ENCODE results near the gene WHRN.

The WHRN gene

DNA sequence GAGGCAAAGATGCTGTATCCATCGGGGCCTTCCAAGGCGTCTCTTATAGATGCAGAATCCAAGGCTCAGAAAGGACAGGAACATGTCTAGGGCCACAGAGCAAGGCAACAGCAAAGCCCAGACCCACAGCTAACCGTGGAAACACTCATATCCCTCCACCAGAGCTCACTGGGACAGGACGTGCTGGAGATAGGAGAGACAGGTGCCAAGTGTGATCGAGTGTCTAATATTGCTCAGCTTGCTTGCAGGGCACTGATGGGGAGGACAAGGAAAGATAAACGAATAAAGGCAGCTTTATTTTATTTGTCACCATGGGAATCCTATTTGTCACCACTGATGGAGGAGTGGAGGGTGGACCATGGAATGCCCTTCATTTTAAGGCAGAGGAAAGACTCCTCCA lies 73.5 kb downstream of the WHRN start:
- in situ Hi-C loops (cut with HindIII; ENCODE audit: low pct_ligation_motif_present, low sequenced_read_pairs): no loop called here
- TF ChIP-seq, protein P1, sequence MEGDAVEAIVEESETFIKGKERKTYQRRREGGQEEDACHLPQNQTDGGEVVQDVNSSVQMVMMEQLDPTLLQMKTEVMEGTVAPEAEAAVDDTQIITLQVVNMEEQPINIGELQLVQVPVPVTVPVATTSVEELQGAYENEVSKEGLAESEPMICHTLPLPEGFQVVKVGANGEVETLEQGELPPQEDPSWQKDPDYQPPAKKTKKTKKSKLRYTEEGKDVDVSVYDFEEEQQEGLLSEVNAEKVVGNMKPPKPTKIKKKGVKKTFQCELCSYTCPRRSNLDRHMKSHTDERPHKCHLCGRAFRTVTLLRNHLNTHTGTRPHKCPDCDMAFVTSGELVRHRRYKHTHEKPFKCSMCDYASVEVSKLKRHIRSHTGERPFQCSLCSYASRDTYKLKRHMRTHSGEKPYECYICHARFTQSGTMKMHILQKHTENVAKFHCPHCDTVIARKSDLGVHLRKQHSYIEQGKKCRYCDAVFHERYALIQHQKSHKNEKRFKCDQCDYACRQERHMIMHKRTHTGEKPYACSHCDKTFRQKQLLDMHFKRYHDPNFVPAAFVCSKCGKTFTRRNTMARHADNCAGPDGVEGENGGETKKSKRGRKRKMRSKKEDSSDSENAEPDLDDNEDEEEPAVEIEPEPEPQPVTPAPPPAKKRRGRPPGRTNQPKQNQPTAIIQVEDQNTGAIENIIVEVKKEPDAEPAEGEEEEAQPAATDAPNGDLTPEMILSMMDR (IDR thresholded peaks at IDR 0.05; ENCODE audit: low read depth, low read length, missing control alignments): no peak
- H3K27ac ChIP-seq: no peak overlapping the region
- DNase-seq: no peak
- H3K4me3 ChIP-seq (ENCODE audit: low read depth, low read length): no peak overlapping the region
- H3K27me3 ChIP-seq (replicated peaks): peaks cover 20% of the 10 kb centered on the region
- no peaks in the 10 kb centered on the region for H3K36me3 ChIP-seq (replicated peaks)

DNA sequence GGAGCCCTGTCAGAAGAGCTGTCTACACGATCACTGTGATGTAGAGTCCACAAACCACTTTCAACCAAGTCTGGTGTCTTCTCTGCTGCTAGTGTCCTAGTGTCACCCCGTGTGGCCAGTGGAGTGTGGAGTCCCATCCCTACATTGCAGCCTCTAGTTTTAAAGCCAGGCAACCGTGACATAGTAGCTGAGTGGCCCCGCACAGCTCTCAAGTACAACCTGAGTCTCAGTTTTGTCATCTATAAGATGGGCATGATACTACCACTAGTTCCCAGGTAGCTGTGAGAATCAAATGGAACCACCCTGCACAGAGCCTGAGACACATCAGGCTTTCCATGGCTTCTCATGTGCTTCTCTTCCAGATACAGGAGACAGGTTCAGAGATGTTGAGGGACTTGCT lies 74.3 kb downstream of the WHRN start:
- no peak overlapping the region for H3K4me3 ChIP-seq (ENCODE audit: low read depth, low read length)
- DNase-seq: no peak
- peaks cover 24% of the 10 kb centered on the region for H3K27me3 ChIP-seq (replicated peaks)
- no peak overlapping the region for H3K27ac ChIP-seq
- TF ChIP-seq, protein P1 (IDR thresholded peaks at IDR 0.05; ENCODE audit: low read depth, low read length, missing control alignments): no peak
- in situ Hi-C loops (cut with HindIII; ENCODE audit: low pct_ligation_motif_present, low sequenced_read_pairs): no loop called here
- no peaks in the 10 kb centered on the region for H3K36me3 ChIP-seq (replicated peaks)

DNA sequence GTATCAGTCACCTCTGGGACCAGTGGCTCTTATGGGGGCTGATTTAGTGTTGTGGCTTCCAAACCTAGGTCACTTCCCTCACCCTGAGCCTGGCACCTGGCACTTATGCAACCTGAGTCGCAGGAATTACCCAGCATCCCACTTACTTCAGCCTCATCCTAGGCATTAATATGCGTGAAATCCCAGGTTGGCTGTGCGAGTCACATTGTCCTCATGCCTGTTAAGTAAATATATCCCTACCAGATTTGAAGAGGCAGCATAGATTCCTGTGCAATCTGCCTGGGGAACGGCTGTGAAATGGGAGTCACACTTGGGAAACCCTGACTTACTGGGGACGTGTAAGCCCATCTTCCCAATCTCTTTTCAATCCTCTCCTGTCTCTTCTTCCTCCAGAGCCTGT lies 74.8 kb downstream of the WHRN start:
- Histone ChIP-seq H3K27ac (no peak overlapping the region), H3K4me3 (ENCODE audit: low read depth, low read length) (no peak overlapping the region), H3K27me3 (replicated peaks) (peaks cover 27% of the 10 kb centered on the region), H3K36me3 (replicated peaks) (no peaks in the 10 kb centered on the region)
- DNase-seq: no peak
- in situ Hi-C loops (cut with HindIII; ENCODE audit: low pct_ligation_motif_present, low sequenced_read_pairs): no loop called here
- TF ChIP-seq, protein P1 (IDR thresholded peaks at IDR 0.05; ENCODE audit: low read depth, low read length, missing control alignments): no peak

DNA sequence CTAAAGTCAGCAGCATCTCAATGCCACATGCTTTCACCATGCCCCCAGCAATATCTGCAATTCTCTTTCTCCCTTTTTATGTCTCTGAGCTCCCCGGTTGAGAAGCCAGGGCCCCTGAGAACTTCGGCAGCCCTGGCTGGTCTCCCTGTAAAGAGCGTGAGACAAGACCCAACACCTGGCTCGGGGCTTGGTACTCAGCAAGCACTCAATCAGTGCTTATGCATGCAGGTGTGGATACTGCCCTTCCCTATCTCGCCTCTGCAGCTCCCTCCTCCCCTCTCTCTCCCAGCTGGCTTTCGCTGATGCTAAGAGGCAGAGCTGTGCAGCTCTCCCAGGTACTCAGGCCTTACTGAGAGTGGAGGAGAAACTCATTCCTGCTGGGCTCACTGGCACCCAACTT lies 75.8 kb downstream of the WHRN start:
- TF ChIP-seq, protein P1 (IDR thresholded peaks at IDR 0.05; ENCODE audit: low read depth, low read length, missing control alignments): no peak
- H3K27me3 ChIP-seq (replicated peaks): peaks cover 27% of the 10 kb centered on the region
- in situ Hi-C loops (cut with HindIII; ENCODE audit: low pct_ligation_motif_present, low sequenced_read_pairs): no loop called here
- H3K4me3 ChIP-seq (ENCODE audit: low read depth, low read length): no peak overlapping the region
- H3K36me3 ChIP-seq (replicated peaks): no peaks in the 10 kb centered on the region
- DNase-seq: no peak
- no peak overlapping the region for H3K27ac ChIP-seq

DNA sequence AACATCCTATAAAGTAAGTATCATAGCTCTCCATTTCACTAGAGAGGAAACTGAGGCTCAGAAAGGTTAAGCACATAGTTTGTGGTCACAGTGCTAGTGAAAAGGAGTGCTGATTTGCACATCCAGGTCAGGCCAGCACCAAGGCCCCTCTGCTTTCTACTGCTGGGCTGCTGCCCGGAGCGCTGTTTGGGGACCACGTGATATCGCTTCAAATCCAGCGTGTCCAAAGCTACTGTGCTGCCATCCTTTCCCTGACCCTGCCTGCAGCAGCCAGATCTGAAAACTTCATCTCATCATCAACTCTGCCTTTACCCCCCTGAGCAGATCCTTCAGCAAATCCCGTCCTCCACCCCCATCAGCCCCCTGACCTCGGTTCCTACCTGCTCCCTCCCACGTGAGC lies 76.8 kb downstream of the WHRN start:
- TF ChIP-seq, protein P1 (IDR thresholded peaks at IDR 0.05; ENCODE audit: low read depth, low read length, missing control alignments): no peak
- in situ Hi-C loops (cut with HindIII; ENCODE audit: low pct_ligation_motif_present, low sequenced_read_pairs): no loop called here
- Histone ChIP-seq H3K4me3 (ENCODE audit: low read depth, low read length) (no peak overlapping the region), H3K27me3 (replicated peaks) (peaks cover 27% of the 10 kb centered on the region), H3K27ac (no peak overlapping the region), H3K36me3 (replicated peaks) (no peaks in the 10 kb centered on the region)
- DNase-seq: no peak

DNA sequence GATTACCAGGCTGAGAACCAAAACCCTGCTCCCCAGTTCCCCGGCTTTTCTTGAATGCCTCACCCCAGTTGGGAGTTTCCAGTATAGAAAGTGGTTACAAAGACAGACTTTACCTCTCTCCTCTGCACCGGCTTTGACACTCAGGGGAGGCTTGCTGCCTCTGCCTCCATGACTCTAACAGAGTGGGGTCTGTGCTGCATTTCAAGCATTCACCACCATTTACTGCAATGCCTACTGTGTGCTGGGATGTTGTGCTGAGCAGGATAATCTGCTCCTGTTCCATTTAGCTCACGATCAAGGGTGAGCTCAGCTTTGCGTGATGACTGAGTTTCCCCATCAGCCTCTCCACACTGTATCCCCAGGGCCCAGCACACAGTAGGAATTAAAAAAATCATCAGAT lies 77.6 kb downstream of the WHRN start:
- H3K4me3 ChIP-seq (ENCODE audit: low read depth, low read length): no peak overlapping the region
- no peak for DNase-seq
- H3K27me3 ChIP-seq (replicated peaks): peaks cover 27% of the 10 kb centered on the region
- no peaks in the 10 kb centered on the region for H3K36me3 ChIP-seq (replicated peaks)
- H3K27ac ChIP-seq: no peak overlapping the region
- TF ChIP-seq, protein P1 (IDR thresholded peaks at IDR 0.05; ENCODE audit: low read depth, low read length, missing control alignments): no peak
- in situ Hi-C loops (cut with HindIII; ENCODE audit: low pct_ligation_motif_present, low sequenced_read_pairs): no loop called here

Data from brain microvascular endothelial cell (primary cell).